PFSK-1 (cell line): ENCODE measurements around the gene MYT1.

ENCODE experiments used
- POLR2AphosphoS5 ChIP-seq: IDR thresholded peaks from 2 replicates; pipeline ENCODE4 v1.6.1; 2012; ENCODE audit warnings: low read depth, mild to moderate bottlenecking, control low read depth, low read length, moderate library complexity
- REST ChIP-seq, 2 experiments: IDR thresholded peaks; 2 replicates each; pipeline versions ENCODE4 v1.6.1 to v1.8.0; 2011 to 2012; ENCODE audit warnings: low read depth in 2 of 2, low read length in 2 of 2, control low read depth in 1 of 2, inconsistent platforms in 1 of 2, mild to moderate bottlenecking in 1 of 2, moderate library complexity in 1 of 2; ENCODE audit not compliant: insufficient read depth in 1 of 2
- TAF1 ChIP-seq: IDR thresholded peaks from 2 replicates; pipeline ENCODE4 v1.6.1; 2012; ENCODE audit warnings: low read length, control low read depth, borderline replicate concordance; ENCODE audit not compliant: insufficient read depth

- TF ChIP-seq TAF1, result no peak
- no peak for TF ChIP-seq REST (IDR thresholded peaks at IDR 0.05; ENCODE audit: insufficient read depth in 1 of 2, low read depth in 2 of 2, low read length in 2 of 2)
- TF ChIP-seq POLR2AphosphoS5, result no peak
Observed at GRCh38 chr20:64148581-64148980, 15.7 kb upstream of the MYT1 start.
